MM.1S (cell line): ENCODE data around the gene HNRNPR.
"Not testable (repeated sequence)": the region's sequence is repeated elsewhere in the genome, so short reads cannot be mapped to it uniquely, and the experiment has no call there.

Source experiments
- DNase-seq: peaks from one replicate; pipeline ENCODE4 v3.0.0-alpha.2; 2015
- H2AFZ ChIP-seq: fragments of 300-600 bp; sonication (generic); 2 replicates; pipeline ENCODE4 v1.6.0; 2016; ENCODE audit warnings: antibody characterized with exemption, low read length
- H3F3A ChIP-seq: fragments of 300-600 bp; sonication (generic); 2 replicates; pipeline ENCODE4 v1.6.1; 2016; ENCODE audit warnings: mild to moderate bottlenecking, antibody characterized with exemption, low read length, moderate library complexity, mixed read lengths; ENCODE audit not compliant: insufficient read depth
- H3K27ac ChIP-seq: fragments of 300-600 bp; sonication (generic); 2 replicates; pipeline ENCODE4 v1.5.1; 2016; ENCODE audit warnings: mild to moderate bottlenecking, low read length
- H3K27me3 ChIP-seq: fragments of 300-600 bp; sonication (generic); replicated peaks from 2 replicates; pipeline ENCODE4 v1.6.0; 2016; ENCODE audit warnings: low read length; ENCODE audit not compliant: insufficient read depth
- H3K36me3 ChIP-seq: fragments of 300-600 bp; sonication (generic); replicated peaks from 2 replicates; pipeline ENCODE4 v1.6.1; 2016; ENCODE audit warnings: mild to moderate bottlenecking, low read length, mixed read lengths; ENCODE audit not compliant: insufficient read depth
- H3K4me1 ChIP-seq: fragments of 300-600 bp; sonication (generic); 2 replicates; pipeline ENCODE4 v1.6.1; 2016; ENCODE audit warnings: low read length, mixed read lengths
- H3K4me2 ChIP-seq: fragments of 300-600 bp; sonication (generic); 2 replicates; pipeline ENCODE4 v1.6.0; 2016; ENCODE audit warnings: low read depth, low read length
- H3K4me3 ChIP-seq: fragments of 300-600 bp; sonication (generic); 2 replicates; pipeline ENCODE4 v1.5.1; 2016; ENCODE audit warnings: low read length, mixed read lengths
- H3K79me2 ChIP-seq: fragments of 300-600 bp; sonication (generic); 2 replicates; pipeline ENCODE4 v1.6.1; 2016; ENCODE audit warnings: mixed run types, low read length, mixed read lengths
- H3K9ac ChIP-seq: fragments of 300-600 bp; sonication (generic); 2 replicates; pipeline ENCODE4 v1.6.1; 2016; ENCODE audit warnings: low read length, mixed read lengths
- H3K9me2 ChIP-seq: fragments of 300-600 bp; sonication (generic); replicated peaks from 2 replicates; pipeline ENCODE4 v1.6.1; 2016; ENCODE audit warnings: mild to moderate bottlenecking, low read length, mixed read lengths; ENCODE audit not compliant: insufficient read depth
- H3K9me3 ChIP-seq: fragments of 300-600 bp; sonication (generic); replicated peaks from 2 replicates; pipeline ENCODE4 v1.6.1; 2016; ENCODE audit warnings: mild to moderate bottlenecking, low read length, mixed read lengths; ENCODE audit not compliant: insufficient read depth
- H4K20me1 ChIP-seq: fragments of 300-600 bp; sonication (generic); 2 replicates; pipeline ENCODE4 v1.6.1; 2016; ENCODE audit warnings: mild to moderate bottlenecking, low read length, moderate library complexity, mixed read lengths; ENCODE audit not compliant: insufficient read depth
- EZH2 ChIP-seq: fragments of 300-600 bp; sonication (generic); optimal IDR thresholded peaks from 2 replicates; pipeline ENCODE3; 2017; ENCODE audit warnings: low read depth, mild to moderate bottlenecking, antibody characterized with exemption, low read length, mixed read lengths
- EZH2phosphoT487 ChIP-seq: fragments of 300-600 bp; sonication (generic); IDR thresholded peaks from 2 replicates; pipeline ENCODE4 v1.6.1; 2018; ENCODE audit warnings: antibody characterized with exemption, low read length
- TF ChIP-seq, protein P1 (sequence below): fragments of 300-600 bp; sonication (generic); IDR thresholded peaks from 2 replicates; pipeline ENCODE4 v1.5.1; 2016; ENCODE audit warnings: antibody characterized with exemption, low read length, mixed read lengths

The HNRNPR gene

DNA sequence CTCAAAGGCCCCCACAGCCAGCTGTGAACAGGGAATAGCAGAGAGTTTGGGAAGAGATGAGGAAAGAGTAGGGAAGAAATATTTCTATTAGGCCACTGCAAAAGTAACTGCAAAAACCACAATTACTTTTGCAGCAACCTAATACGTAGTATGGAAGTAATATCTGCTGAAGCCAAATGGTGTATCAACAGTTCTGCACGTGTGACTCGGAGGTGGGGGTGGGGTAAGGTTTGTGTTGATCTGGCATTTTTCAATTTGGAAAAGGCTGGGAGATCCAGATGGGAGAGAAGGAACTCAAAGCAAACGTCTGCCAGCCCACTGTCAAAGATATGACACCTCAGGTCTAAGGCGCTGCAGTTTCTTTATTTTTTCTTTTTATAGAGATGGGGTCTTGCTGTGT lies 36.6 kb upstream of the HNRNPR start:
- Histone ChIP-seq H3K79me2 (no peaks in the 10 kb centered on the region), H2AFZ (no peak overlapping the region), H3K36me3 (no peaks in the 10 kb centered on the region), H3K9me2 (no peaks in the 10 kb centered on the region), H3K4me3 (no peak overlapping the region), H3K27me3 (no peaks in the 10 kb centered on the region), H4K20me1 (no peaks in the 10 kb centered on the region), H3K9ac (no peak overlapping the region), H3K4me2 (no peak overlapping the region), H3K9me3 (no peaks in the 10 kb centered on the region), H3K4me1 (no peaks in the 10 kb centered on the region), H3F3A (no peaks in the 10 kb centered on the region), H3K27ac (no peak overlapping the region)
- DNase-seq = no peak
- no peak for TF ChIP-seq EZH2
- TF ChIP-seq EZH2phosphoT487 = no peak
- TF ChIP-seq, protein P1, sequence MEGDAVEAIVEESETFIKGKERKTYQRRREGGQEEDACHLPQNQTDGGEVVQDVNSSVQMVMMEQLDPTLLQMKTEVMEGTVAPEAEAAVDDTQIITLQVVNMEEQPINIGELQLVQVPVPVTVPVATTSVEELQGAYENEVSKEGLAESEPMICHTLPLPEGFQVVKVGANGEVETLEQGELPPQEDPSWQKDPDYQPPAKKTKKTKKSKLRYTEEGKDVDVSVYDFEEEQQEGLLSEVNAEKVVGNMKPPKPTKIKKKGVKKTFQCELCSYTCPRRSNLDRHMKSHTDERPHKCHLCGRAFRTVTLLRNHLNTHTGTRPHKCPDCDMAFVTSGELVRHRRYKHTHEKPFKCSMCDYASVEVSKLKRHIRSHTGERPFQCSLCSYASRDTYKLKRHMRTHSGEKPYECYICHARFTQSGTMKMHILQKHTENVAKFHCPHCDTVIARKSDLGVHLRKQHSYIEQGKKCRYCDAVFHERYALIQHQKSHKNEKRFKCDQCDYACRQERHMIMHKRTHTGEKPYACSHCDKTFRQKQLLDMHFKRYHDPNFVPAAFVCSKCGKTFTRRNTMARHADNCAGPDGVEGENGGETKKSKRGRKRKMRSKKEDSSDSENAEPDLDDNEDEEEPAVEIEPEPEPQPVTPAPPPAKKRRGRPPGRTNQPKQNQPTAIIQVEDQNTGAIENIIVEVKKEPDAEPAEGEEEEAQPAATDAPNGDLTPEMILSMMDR = no peak

DNA sequence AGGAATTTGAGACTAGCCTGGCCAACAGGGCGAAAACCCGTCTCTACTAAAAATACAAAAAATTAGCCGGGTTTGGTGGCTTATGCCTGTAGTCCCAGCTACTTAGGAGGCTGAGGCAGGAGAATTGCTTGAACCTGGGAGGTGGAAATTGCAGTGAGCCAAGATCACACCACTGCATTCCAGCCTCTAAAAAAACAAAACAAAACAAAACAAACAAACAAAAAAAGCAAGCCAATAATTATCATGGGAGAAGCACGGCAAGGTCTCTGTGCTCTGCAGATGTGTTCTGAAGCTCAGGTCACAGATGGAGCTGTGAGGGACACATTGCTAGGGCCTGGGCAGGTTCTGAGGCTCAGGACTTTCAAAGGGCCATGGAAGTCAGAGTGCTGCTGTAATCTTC lies 36.2 kb upstream of the HNRNPR start:
- not testable (repeated sequence) for H3K9me2 ChIP-seq, H3F3A ChIP-seq, H3K27me3 ChIP-seq, H3K4me2 ChIP-seq, H2AFZ ChIP-seq, H3K9ac ChIP-seq, H3K79me2 ChIP-seq, H3K4me3 ChIP-seq, H3K9me3 ChIP-seq, H3K4me1 ChIP-seq, H4K20me1 ChIP-seq, DNase-seq, H3K36me3 ChIP-seq, H3K27ac ChIP-seq

DNA sequence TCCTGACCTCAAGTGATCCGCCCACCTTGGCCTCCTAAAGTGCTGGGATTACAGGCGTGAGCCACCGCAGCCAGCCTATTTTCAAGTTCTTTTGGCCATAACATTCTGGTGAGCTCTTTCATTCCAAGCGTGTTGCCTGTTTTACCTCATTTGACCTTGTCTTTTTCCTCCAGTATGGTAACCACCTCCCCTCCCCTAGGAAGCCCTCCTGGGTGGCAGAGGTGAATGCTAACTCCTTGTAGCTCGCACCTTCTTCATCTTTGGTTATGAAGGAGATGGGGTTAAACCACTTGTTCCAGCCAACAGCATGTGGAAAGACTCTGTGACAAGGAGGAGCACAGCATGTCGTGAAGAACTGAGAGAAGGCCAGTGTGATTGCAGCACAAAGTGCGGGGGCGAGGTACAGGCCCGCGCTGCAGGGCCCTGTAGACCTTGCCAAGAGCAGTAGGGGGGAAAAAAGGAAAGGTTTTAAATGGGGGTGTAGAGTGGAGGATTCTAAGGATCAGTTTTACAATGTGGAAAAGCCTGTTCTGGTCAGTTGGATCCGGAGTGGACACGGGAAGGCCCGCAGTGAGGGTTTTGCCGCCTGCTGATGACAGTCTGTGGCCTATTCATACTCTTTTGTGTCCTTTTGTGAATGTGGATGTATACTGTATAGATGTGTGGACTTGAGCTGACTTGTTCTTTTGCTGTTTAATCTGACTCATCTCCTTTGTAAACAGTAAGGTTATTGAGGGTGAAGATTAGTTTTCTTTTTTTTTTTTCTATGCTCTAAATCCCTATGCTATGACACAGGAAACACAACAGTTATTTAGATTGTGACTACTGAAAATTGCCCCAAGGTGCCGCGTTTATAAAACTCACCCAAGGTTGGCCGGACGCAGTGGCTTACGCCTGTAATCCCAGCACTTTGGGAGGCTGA lies 33.1 kb upstream of the HNRNPR start:
- no peaks in the 10 kb centered on the region for H3K79me2 ChIP-seq
- no peaks in the 10 kb centered on the region for H3K36me3 ChIP-seq
- H2AFZ ChIP-seq = no peak overlapping the region
- no peak overlapping the region for H3K9ac ChIP-seq
- no peaks in the 10 kb centered on the region for H4K20me1 ChIP-seq
- H3K4me3 ChIP-seq = no peak overlapping the region
- H3K27me3 ChIP-seq = no peaks in the 10 kb centered on the region
- TF ChIP-seq EZH2 = no peak
- no peak for TF ChIP-seq EZH2phosphoT487
- TF ChIP-seq, protein P1 = no peak
- H3F3A ChIP-seq = no peaks in the 10 kb centered on the region
- H3K9me3 ChIP-seq = no peaks in the 10 kb centered on the region
- no peaks in the 10 kb centered on the region for H3K4me1 ChIP-seq
- H3K27ac ChIP-seq = no peak overlapping the region
- DNase-seq = no peak
- no peaks in the 10 kb centered on the region for H3K9me2 ChIP-seq
- no peak overlapping the region for H3K4me2 ChIP-seq

DNA sequence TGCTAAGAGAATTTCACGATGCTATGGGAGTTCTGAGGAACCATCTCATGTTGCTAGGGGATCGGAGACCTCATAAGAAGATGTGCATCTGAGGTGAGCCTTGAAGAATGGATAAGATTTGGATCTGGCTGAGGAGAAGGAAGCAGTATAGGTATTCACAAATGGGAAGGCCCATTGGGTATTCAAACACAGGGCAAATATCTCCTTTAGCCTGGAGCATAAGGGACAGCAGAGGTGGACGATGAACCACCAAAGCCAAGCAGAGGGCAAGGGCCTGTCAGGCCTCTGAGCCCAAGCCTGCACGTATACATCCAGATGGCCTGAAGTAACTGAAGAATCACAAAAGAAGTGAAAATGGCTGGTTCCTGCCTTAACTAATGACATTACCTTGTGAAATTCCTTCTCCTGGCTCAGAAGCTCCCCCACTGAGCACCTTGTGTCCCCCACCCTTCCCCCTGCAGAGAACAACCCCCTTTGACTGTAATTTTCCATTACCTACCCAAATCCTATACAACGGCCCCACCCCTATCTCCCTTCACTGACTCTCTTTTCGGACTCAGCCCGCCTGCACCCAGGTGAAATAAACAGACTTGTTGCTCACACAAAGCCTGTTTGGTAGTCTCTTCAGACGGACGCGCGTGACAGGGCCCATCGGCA lies 30.1 kb upstream of the HNRNPR start:
- H4K20me1 ChIP-seq, H3K4me2 ChIP-seq, H3K4me1 ChIP-seq, DNase-seq, H3K9me2 ChIP-seq, H3F3A ChIP-seq, H3K9me3 ChIP-seq, H3K79me2 ChIP-seq, H2AFZ ChIP-seq, H3K36me3 ChIP-seq, H3K27me3 ChIP-seq, H3K9ac ChIP-seq, H3K27ac ChIP-seq, H3K4me3 ChIP-seq: not testable (repeated sequence)
